Thyroid gland (tissue), 4 donors: ENCODE data around the gene ANKRD13B.

Source experiments
- POLR2A ChIP-seq, 2 donors: fragments of 450-650 bp; IDR thresholded peaks; one replicate each; pipeline ENCODE4 v1.6.1; 2017; ENCODE audit warnings: antibody characterized with exemption in 2 of 2, mild to moderate bottlenecking in 2 of 2, moderate library complexity in 1 of 2
- TF ChIP-seq, protein P1 (sequence below), 6 experiments: fragments of 200-600 bp in 3 of 6; fragments of 450-650 bp in 3 of 6; sonication (generic) in 3 of 6; IDR thresholded peaks; one replicate each; pipeline ENCODE4 v1.5.1; 2016 to 2019; ENCODE audit warnings: antibody characterized with exemption in 6 of 6, mild to moderate bottlenecking in 2 of 6, inconsistent platforms in 1 of 6, moderate library complexity in 1 of 6

DNA sequence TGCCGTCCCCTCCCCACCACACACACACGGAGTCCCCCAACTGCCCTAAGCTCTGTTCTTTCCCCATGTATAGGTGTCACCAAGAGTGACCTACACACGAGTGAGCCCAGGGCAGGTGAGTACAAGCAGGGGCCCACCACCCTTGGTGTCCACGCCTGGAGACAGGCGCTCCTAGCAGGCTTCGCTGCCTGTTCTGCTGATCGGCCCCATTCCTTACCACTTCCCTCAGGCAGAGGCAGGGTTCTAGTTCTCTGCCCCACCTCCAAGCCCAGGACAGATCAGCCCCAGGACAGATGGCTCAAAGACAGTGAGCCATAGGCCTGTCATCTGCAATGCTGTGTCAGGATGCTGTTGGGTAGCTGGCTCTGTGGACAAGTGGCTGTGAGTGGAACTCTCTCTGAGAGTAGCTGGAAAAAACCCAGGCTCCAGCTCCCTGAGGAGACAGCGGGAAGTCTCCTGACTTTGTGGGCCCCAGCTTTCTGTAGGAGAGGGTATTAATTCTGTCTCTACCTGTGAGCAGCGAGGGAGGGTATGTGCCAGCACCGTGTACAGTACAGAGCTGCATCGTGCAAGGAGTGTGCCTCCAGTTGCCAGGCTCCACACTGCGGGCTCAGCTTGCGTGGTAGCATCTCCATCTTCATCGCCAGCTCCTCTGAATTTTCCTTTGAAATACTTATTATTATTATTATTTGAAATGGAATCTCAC is 23.5 kb upstream of the ANKRD13B start:
- TF ChIP-seq, protein P1, sequence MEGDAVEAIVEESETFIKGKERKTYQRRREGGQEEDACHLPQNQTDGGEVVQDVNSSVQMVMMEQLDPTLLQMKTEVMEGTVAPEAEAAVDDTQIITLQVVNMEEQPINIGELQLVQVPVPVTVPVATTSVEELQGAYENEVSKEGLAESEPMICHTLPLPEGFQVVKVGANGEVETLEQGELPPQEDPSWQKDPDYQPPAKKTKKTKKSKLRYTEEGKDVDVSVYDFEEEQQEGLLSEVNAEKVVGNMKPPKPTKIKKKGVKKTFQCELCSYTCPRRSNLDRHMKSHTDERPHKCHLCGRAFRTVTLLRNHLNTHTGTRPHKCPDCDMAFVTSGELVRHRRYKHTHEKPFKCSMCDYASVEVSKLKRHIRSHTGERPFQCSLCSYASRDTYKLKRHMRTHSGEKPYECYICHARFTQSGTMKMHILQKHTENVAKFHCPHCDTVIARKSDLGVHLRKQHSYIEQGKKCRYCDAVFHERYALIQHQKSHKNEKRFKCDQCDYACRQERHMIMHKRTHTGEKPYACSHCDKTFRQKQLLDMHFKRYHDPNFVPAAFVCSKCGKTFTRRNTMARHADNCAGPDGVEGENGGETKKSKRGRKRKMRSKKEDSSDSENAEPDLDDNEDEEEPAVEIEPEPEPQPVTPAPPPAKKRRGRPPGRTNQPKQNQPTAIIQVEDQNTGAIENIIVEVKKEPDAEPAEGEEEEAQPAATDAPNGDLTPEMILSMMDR (IDR thresholded peaks at IDR 0.05), result no peak
- TF ChIP-seq POLR2A (IDR thresholded peaks at IDR 0.05), result no peak
